Heart left ventricle (tissue), 16 donors: ENCODE results near the gene BTBD16. TPM values are rescaled to one million over a fixed set of nuclear protein-coding genes. Genes with fewer than 3 reads are reported as not detected.

Source experiments
- ATAC-seq, 4 donors: fragments of 200-7000 bp; cut with Tn5 transposase; one replicate each; pipeline ENCODE4 v1.9.1; 2020 to 2022; ENCODE audit warnings: moderate library complexity in 4 of 4, mild to moderate bottlenecking in 3 of 4, moderate number of reproducible peaks in 1 of 4
- DNase-seq, 5 donors: peaks; one replicate each; pipeline ENCODE4 v3.0.0-alpha.2; 2020
- H3K27ac ChIP-seq, 12 donors: fragments of 200-600 bp; sonication (generic) in 4 of 12; one replicate each; pipeline versions ENCODE4 v1.5.0 to v1.8.0; 2016 to 2022; ENCODE audit warnings: mild to moderate bottlenecking in 2 of 12
- H3K27me3 ChIP-seq, 9 donors: fragments of 200-600 bp; sonication (generic) in 2 of 9; one replicate each; pipeline versions ENCODE4 v1.5.1 to v1.8.0; 2016 to 2022; ENCODE audit warnings: mild to moderate bottlenecking in 3 of 9
- H3K36me3 ChIP-seq, 9 donors: fragments of 200-600 bp; sonication (generic) in 2 of 9; one replicate each; pipeline versions ENCODE4 v1.5.0 to v1.8.0; 2018 to 2022; ENCODE audit warnings: mild to moderate bottlenecking in 2 of 9
- H3K4me1 ChIP-seq, 12 donors: fragments of 200-600 bp; sonication (generic) in 4 of 12; one replicate each; pipeline versions ENCODE4 v1.5.0 to v1.8.0; 2016 to 2022; ENCODE audit warnings: mild to moderate bottlenecking in 3 of 12
- H3K4me3 ChIP-seq, 12 donors: fragments of 200-600 bp; sonication (generic) in 4 of 12; one replicate each; pipeline versions ENCODE4 v1.5.0 to v1.8.0; 2017 to 2022; ENCODE audit warnings: mild to moderate bottlenecking in 9 of 12, moderate library complexity in 4 of 12
- H3K9me3 ChIP-seq, 12 donors: fragments of 200-600 bp; sonication (generic) in 4 of 12; one replicate each; pipeline versions ENCODE4 v1.5.0 to v1.8.0; 2016 to 2022; ENCODE audit warnings: mild to moderate bottlenecking in 1 of 12
- POLR2A ChIP-seq, 2 donors: fragments of 450-650 bp; IDR thresholded peaks; one replicate each; pipeline ENCODE4 v1.6.1; 2017; ENCODE audit warnings: antibody characterized with exemption in 2 of 2, mild to moderate bottlenecking in 2 of 2, moderate library complexity in 2 of 2
- WGBS, 4 donors: extraction: QIAGEN DNeasy Blood & Tissue Kit in 2 of 4; methylation state at CpG; one replicate each; pipeline versions ENCODE4 v1.1.5 to v1.1.7; 2013 to 2018; 5-methylcytosine and 5-hydroxymethylcytosine counted together
- intact Hi-C, 10 donors: fragments of 100-400 bp; cut with DNase I; formaldehyde crosslinking; loops; one replicate each; pipeline versions ENCODE4 v1.11.1 to v1.14.2; 2022
- long read RNA-seq, 3 donors: library from polyadenylated mRNA; unstranded; transcript quantifications; one replicate each; pipeline ENCODE4 v2.0.0, GENCODE V29; 2020 to 2021
- polyA plus RNA-seq, 2 donors: library from polyadenylated mRNA; stranded (reverse); fragments of 200-250 nt; gene quantifications; one replicate each; pipeline ENCODE4 v1.2.3, GENCODE V29; 2013
- total RNA-seq, 9 donors: library from RNA; depleted of rRNA in 2 of 9; stranded (reverse); fragments of >200 nt in 2 of 9; fragmentation: NEBNext Ultra II Directional in 3 of 9; extraction: Animal tissue kit (Norgen Biotek cat#: 25700) in 3 of 9; gene quantifications; one replicate each; pipeline versions ENCODE4 v1.1.0 to v1.2.4, GENCODE V29; 2016 to 2023
- TF ChIP-seq, protein P1 (sequence below), 12 donors: fragments of 200-600 bp; sonication (generic) in 4 of 12; IDR thresholded peaks; one replicate each; pipeline versions ENCODE4 v1.5.0 to v1.8.0; 2018 to 2022; ENCODE audit warnings: antibody characterized with exemption in 12 of 12, mild to moderate bottlenecking in 5 of 12
- donor health status: ischemic (EF 13 %, LVEDD 7.1; RV severe dilation, severe dysfunction).
- donor health status: healthy with polysubstance abuse.
- donor health status: DM: no; HTN: yes; CAD: no.
- donor health status: DM: no; HTN: no; CAD: no.
- donor health status: ischemic (EF 25% LVEDD 6.9; RV normal size, moderate dysfunction).
- donor health status: ischemic (EF 25% LVEDD 5.7; RV mildly dilated, moderate dysfunction).
- donor health status: healthy.
- donor health status: DM: yes; HTN: yes; CAD: no.
- donor health status: ischemic (EF 35%, LVEDD 5.7; RV mildly dilated, moderate dysfunction).
- donor health status: nonischemic (EF 11% LVEDD 7.7; RV severe dilation, severe dysfunction).
- donor health status: DM: yes; HTN: yes; CAD: no.
- donor health status: PGD.
- donor health status: ischemic (EF 29% LVEDD 5.4; RV normal size, mild dysfunction).
- donor health status: nonischemic (EF 23%, LVEDD 6.1; RV moderate dilation, normal function).

BTBD16 gene
- total RNA-seq: under 1 TPM in 2 of 9 donors, not detected in 7; 0.23 to 0.25 TPM
- polyA plus RNA-seq: not detected
- long read RNA-seq, donor 1: 0 reads
- long read RNA-seq, donor 2: 0 reads
- long read RNA-seq, donor 3: 0 reads

GRCh38 chr10:122271076-122271475 lies at the start of gene BTBD16:
Gene BTBD16, plus strand, starts transcription at chr10:122271296. Its CDS starts 3,786 bp downstream, at chr10:122275082.
- intact Hi-C loops: loop anchor here in 1 of 10 donors (10.0 kb wide), 1 partner anchor 434 kb away; no protein-coding TSS in a partner anchor
- ATAC-seq (no peak), DNase-seq (no peak)
- Histone ChIP-seq H3K9me3 (no peaks in the 10 kb centered on the region), H3K4me3 (no peak within 1 kb of the TSS), H3K4me1 (peaks cover 0 to 13% (median 0%) of the 10 kb centered on the region in 12 donors), H3K27me3 (no peaks in the 10 kb centered on the region), H3K36me3 (peaks cover 0 to 41% (median 7%) of the 10 kb centered on the region in 9 donors), H3K27ac (no peak within 1 kb of the TSS)
- WGBS, 4 donors: 61 to 73% (median 66%) methylated on average over 4 to 5 of the region's 5 CpGs
- TF ChIP-seq, protein P1, sequence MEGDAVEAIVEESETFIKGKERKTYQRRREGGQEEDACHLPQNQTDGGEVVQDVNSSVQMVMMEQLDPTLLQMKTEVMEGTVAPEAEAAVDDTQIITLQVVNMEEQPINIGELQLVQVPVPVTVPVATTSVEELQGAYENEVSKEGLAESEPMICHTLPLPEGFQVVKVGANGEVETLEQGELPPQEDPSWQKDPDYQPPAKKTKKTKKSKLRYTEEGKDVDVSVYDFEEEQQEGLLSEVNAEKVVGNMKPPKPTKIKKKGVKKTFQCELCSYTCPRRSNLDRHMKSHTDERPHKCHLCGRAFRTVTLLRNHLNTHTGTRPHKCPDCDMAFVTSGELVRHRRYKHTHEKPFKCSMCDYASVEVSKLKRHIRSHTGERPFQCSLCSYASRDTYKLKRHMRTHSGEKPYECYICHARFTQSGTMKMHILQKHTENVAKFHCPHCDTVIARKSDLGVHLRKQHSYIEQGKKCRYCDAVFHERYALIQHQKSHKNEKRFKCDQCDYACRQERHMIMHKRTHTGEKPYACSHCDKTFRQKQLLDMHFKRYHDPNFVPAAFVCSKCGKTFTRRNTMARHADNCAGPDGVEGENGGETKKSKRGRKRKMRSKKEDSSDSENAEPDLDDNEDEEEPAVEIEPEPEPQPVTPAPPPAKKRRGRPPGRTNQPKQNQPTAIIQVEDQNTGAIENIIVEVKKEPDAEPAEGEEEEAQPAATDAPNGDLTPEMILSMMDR (IDR thresholded peaks at IDR 0.05): no peak
- no peak for TF ChIP-seq POLR2A (IDR thresholded peaks at IDR 0.05)

DNA sequence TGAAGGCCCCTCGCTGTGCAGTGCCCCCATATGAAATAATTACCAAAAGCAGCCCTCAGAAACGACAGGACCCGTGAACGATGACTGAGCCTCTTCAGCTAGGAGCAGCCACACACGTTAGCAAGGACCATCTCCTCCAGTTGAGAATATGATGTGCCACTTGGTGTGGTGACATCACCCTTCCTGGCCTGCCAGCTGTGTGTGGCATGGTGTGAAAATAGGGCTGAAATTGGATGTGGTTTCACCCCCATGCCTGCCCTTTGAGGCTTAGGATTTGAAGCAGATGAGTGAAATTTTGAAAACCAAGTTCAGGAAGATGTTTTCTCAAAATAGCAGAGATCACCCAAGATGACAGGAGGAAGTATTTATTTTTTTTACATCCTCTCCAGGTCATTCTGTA lies 49.1 kb upstream of the BTBD16 start:
- intact Hi-C loops: loop anchor here in 1 of 10 donors (5.0 kb wide), 1 partner anchor 170 kb away; no protein-coding TSS in a partner anchor
- peaks cover 0 to 2% (median 0%) of the 10 kb centered on the region in 12 donors for H3K4me1 ChIP-seq
- 71 to 78% (median 74%) methylated on average over 5 of the region's 5 CpGs for WGBS, 4 donors
- DNase-seq (no peak), ATAC-seq (peak in 3 of 4 donors; percentile 29 to 47 (median 33))
- H3K4me3 ChIP-seq: no peak overlapping the region
- H3K27me3 ChIP-seq: no peaks in the 10 kb centered on the region
- H3K27ac ChIP-seq: no peak overlapping the region
- TF ChIP-seq, protein P1 (IDR thresholded peaks at IDR 0.05): no peak
- TF ChIP-seq POLR2A (IDR thresholded peaks at IDR 0.05): no peak
- no peaks in the 10 kb centered on the region for H3K9me3 ChIP-seq
- H3K36me3 ChIP-seq: peaks cover 0 to 100% (median 86%) of the 10 kb centered on the region in 9 donors

DNA sequence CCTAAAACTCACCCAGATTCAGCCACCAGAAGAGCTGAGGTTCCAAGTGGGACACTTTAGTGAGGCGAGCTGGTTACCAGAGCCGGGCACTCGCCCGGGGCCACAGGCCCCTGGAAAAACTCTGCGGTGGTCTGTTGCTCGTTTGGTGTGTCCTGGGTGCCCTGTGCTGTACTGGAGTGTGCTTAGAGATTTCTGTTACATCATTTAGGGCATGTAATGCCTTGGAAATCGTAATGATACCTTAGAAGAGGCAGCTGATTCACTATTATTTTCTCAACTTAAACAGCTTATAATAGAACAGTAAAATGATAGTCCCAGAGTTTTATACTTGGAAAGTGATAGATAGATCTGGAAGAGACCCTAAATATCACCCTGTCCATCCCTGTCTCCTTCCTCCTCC lies 48.5 kb upstream of the BTBD16 start:
- no peak for TF ChIP-seq POLR2A (IDR thresholded peaks at IDR 0.05)
- TF ChIP-seq, protein P1 (IDR thresholded peaks at IDR 0.05): no peak
- ATAC-seq: no peak
- no peak overlapping the region for H3K27ac ChIP-seq

GRCh38 chr10:122224159-122224558 lies 46.9 kb upstream of the BTBD16 start:
- intact Hi-C loops: loop anchor here in 1 of 10 donors (5.0 kb wide), 1 partner anchor 172 kb away; no protein-coding TSS in a partner anchor

More for the DNA sequence above, 48.5 kb upstream of the BTBD16 start:
- H3K9me3 ChIP-seq: no peaks in the 10 kb centered on the region
- peaks cover 0 to 9% (median 0%) of the 10 kb centered on the region in 12 donors for H3K4me1 ChIP-seq
- intact Hi-C loops: loop anchor here in 1 of 10 donors (5.0 kb wide), 1 partner anchor 170 kb away; no protein-coding TSS in a partner anchor
- 86 to 89% (median 87%) methylated on average over 7 of the region's 7 CpGs for WGBS, 4 donors
- peaks cover 0 to 100% (median 88%) of the 10 kb centered on the region in 9 donors for H3K36me3 ChIP-seq
- DNase-seq: no peak
- no peaks in the 10 kb centered on the region for H3K27me3 ChIP-seq
- H3K4me3 ChIP-seq: no peak overlapping the region

More at GRCh38 chr10:122224159-122224558, 46.9 kb upstream of the BTBD16 start:
- Histone ChIP-seq H3K27ac (no peak overlapping the region), H3K4me3 (no peak overlapping the region), H3K27me3 (no peaks in the 10 kb centered on the region), H3K9me3 (no peaks in the 10 kb centered on the region), H3K4me1 (peaks cover 0 to 10% (median 0%) of the 10 kb centered on the region in 12 donors), H3K36me3 (peaks cover 0 to 100% (median 88%) of the 10 kb centered on the region in 9 donors)
- WGBS, 4 donors: 86 to 90% (median 89%) methylated on average over 8 to 9 of the region's 9 CpGs
- DNase-seq: no peak
- no peak for ATAC-seq
- TF ChIP-seq POLR2A (IDR thresholded peaks at IDR 0.05): no peak
